SW480 (cell line): ENCODE measurements around the gene MYEOV.
A peak's percentile ranks its signal among the peaks of the same experiment; 100 is the strongest.

Source experiments
- DNase-seq: peaks from one replicate; pipeline ENCODE4 v3.0.0-alpha.2; 2016; ENCODE audit warnings: low spot score

MYEOV gene

GRCh38 chr11:69265911-69266510 lies 27.9 kb upstream of the MYEOV start:
- no peak for DNase-seq

- DNase-seq: no peak
Measured at GRCh38 chr11:69267395-69267805, 26.6 kb upstream of the MYEOV start.

- no peak for DNase-seq
Measured at GRCh38 chr11:69268911-69269310, 25.0 kb upstream of the MYEOV start.

GRCh38 chr11:69269388-69269787 lies 24.6 kb upstream of the MYEOV start:
- DNase-seq: no peak

GRCh38 chr11:69269926-69270697 lies 23.8 kb upstream of the MYEOV start:
- no peak for DNase-seq

- DNase-seq: no peak
Measured at GRCh38 chr11:69270941-69271340, 23.0 kb upstream of the MYEOV start.

GRCh38 chr11:69272055-69272454 lies 21.9 kb upstream of the MYEOV start:
- DNase-seq: no peak

GRCh38 chr11:69272831-69273485 lies 21.0 kb upstream of the MYEOV start:
- no peak for DNase-seq

- DNase-seq: no peak
Measured at GRCh38 chr11:69273571-69273970, 20.4 kb upstream of the MYEOV start.

GRCh38 chr11:69274531-69275016 lies 19.4 kb upstream of the MYEOV start:
- DNase-seq: peak; percentile 85

- DNase-seq: no peak
Measured at GRCh38 chr11:69275178-69275577, 18.8 kb upstream of the MYEOV start.

- no peak for DNase-seq
Measured at GRCh38 chr11:69276165-69276564, 17.8 kb upstream of the MYEOV start.

GRCh38 chr11:69277074-69277809 lies 16.7 kb upstream of the MYEOV start:
- DNase-seq: no peak

- DNase-seq: peak; percentile 60
Measured at GRCh38 chr11:69278091-69278867, 15.7 kb upstream of the MYEOV start.

- DNase-seq: peak; percentile 81
Measured at GRCh38 chr11:69280451-69280850, 13.5 kb upstream of the MYEOV start.

- DNase-seq: peak; percentile 96
Measured at GRCh38 chr11:69280994-69281393, 13.0 kb upstream of the MYEOV start.

- DNase-seq: no peak
Measured at GRCh38 chr11:69283446-69283845, 10.5 kb upstream of the MYEOV start.

- no peak for DNase-seq
Measured at GRCh38 chr11:69284081-69284511, 9.9 kb upstream of the MYEOV start.

- no peak for DNase-seq
Measured at GRCh38 chr11:69285091-69285490, 8.9 kb upstream of the MYEOV start.

- no peak for DNase-seq
Measured at GRCh38 chr11:69285766-69286165, 8.2 kb upstream of the MYEOV start.
